ENCODE measurements around the gene AP4S1.
A peak's percentile ranks its signal among the peaks of the same experiment; 100 is the strongest.
"Not testable (repeated sequence)": the region's sequence is repeated elsewhere in the genome, so short reads cannot be mapped to it uniquely, and the experiment has no call there.

AP4S1 gene

DNA sequence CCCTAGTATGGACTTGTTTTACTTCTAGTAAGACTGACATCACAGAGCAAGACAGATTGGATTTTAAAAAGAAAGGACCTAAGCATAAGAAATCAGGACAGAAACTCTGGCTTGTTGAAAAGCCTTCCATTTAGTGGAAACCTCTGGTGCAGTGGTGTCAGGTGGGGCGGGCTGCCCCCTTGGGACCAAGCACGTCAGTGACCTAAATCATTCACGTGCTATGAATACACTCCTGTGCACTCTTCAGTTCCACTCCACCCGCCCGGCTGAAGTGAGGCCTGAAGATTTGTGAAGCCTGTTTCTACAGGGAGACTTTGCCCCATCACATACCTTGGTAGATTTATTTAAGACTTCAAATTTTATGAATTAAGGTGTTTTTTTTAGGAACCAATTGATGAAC lies 58.9 kb downstream of the AP4S1 start:
- Histone ChIP-seq H3K9me3 (ENCODE audit: control insufficient read depth, insufficient read depth, low read length) (no peaks in the 10 kb centered on the region), H3K4me2 (ENCODE audit: low read length) (peak overlapping the region; percentile 39), H3K79me2 (ENCODE audit: control insufficient read depth, low read length) (no peaks in the 10 kb centered on the region), H3K4me3 (ENCODE audit: low read length) (peak overlapping the region; percentile 12; the same call in 1 of the 2 replicates), H3K27ac (ENCODE audit: low read depth, low read length) (no peak overlapping the region), H3K9me2 (replicated peaks; ENCODE audit: control insufficient read depth, low read length) (no peaks in the 10 kb centered on the region), H3F3A (ENCODE audit: control insufficient read depth, insufficient read depth) (no peaks in the 10 kb centered on the region), H3K36me3 (ENCODE audit: control insufficient read depth, low read length) (no peaks in the 10 kb centered on the region), H3K27me3 (ENCODE audit: control insufficient read depth, low read length) (no peaks in the 10 kb centered on the region), H3K4me1 (ENCODE audit: control insufficient read depth, low read length) (peaks cover 18% of the 10 kb centered on the region), H4K20me1 (ENCODE audit: control insufficient read depth, insufficient read depth, low read depth, low read length) (no peaks in the 10 kb centered on the region)
- TF ChIP-seq, protein P1, sequence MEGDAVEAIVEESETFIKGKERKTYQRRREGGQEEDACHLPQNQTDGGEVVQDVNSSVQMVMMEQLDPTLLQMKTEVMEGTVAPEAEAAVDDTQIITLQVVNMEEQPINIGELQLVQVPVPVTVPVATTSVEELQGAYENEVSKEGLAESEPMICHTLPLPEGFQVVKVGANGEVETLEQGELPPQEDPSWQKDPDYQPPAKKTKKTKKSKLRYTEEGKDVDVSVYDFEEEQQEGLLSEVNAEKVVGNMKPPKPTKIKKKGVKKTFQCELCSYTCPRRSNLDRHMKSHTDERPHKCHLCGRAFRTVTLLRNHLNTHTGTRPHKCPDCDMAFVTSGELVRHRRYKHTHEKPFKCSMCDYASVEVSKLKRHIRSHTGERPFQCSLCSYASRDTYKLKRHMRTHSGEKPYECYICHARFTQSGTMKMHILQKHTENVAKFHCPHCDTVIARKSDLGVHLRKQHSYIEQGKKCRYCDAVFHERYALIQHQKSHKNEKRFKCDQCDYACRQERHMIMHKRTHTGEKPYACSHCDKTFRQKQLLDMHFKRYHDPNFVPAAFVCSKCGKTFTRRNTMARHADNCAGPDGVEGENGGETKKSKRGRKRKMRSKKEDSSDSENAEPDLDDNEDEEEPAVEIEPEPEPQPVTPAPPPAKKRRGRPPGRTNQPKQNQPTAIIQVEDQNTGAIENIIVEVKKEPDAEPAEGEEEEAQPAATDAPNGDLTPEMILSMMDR (IDR thresholded peaks at IDR 0.05; ENCODE audit: low read depth, low read length, poor library complexity, severe bottlenecking): peak; percentile 31
- TF ChIP-seq EZH2phosphoT487 (IDR thresholded peaks at IDR 0.05; ENCODE audit: borderline replicate concordance, low read length): no peak

DNA sequence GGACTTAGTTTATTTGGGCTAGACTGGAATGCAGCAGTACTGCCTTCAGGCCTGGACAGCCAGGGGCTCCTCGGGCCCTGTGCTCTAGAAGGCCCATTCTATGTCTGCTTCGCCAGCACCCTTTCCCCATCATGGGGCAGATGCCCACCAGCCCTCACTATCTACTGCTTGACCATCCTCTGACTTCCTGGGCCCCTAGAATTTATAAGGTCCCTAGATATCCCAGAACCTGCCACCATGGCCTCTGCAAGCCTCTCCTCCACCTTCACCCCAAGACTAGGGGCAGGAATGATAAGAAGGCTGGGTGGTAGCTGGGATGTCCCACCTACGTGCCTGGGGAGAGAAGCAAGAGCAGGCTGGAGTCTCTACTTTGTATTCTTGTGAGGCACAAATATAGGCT lies 59.6 kb downstream of the AP4S1 start:
- H3K9me3 ChIP-seq (ENCODE audit: control insufficient read depth, insufficient read depth, low read length): no peaks in the 10 kb centered on the region
- no peaks in the 10 kb centered on the region for H3K27me3 ChIP-seq (ENCODE audit: control insufficient read depth, low read length)
- peaks cover 18% of the 10 kb centered on the region for H3K4me1 ChIP-seq (ENCODE audit: control insufficient read depth, low read length)
- no peak for TF ChIP-seq EZH2phosphoT487 (IDR thresholded peaks at IDR 0.05; ENCODE audit: borderline replicate concordance, low read length)
- TF ChIP-seq, protein P1 (IDR thresholded peaks at IDR 0.05; ENCODE audit: low read depth, low read length, poor library complexity, severe bottlenecking): no peak
- no peaks in the 10 kb centered on the region for H3K79me2 ChIP-seq (ENCODE audit: control insufficient read depth, low read length)
- H3F3A ChIP-seq (ENCODE audit: control insufficient read depth, insufficient read depth): no peaks in the 10 kb centered on the region
- H3K4me2 ChIP-seq (ENCODE audit: low read length): peak overlapping the region; percentile 39; the same call in 1 of the 2 replicates
- no peaks in the 10 kb centered on the region for H3K36me3 ChIP-seq (ENCODE audit: control insufficient read depth, low read length)
- no peak overlapping the region for H3K4me3 ChIP-seq (ENCODE audit: low read length)
- H3K27ac ChIP-seq (ENCODE audit: low read depth, low read length): no peak overlapping the region
- no peaks in the 10 kb centered on the region for H3K9me2 ChIP-seq (replicated peaks; ENCODE audit: control insufficient read depth, low read length)
- H4K20me1 ChIP-seq (ENCODE audit: control insufficient read depth, insufficient read depth, low read depth, low read length): no peaks in the 10 kb centered on the region

DNA sequence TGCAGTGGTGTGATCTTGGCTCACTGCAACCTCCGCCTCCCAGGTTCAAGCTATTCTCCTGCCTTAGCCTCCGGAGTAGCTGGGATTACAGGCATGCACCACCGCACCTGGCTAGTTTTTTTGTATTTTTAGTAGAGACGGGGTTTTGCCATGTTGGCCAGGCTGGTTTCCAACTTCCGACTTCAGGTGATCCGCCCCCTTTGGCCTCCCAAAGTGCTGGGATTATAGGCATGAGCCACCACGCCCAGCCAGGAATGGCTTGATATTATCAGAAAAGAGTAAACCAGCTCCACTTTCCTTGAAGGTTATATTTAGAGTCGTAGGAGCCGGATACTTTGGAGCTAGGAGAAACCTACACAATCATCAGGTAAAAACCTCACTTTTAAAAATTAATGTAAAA lies 61.0 kb downstream of the AP4S1 start:
- H3K4me1 ChIP-seq (ENCODE audit: control insufficient read depth, low read length): peaks cover 18% of the 10 kb centered on the region
- H3K27me3 ChIP-seq (ENCODE audit: control insufficient read depth, low read length); H3K27ac ChIP-seq (ENCODE audit: low read depth, low read length); H4K20me1 ChIP-seq (ENCODE audit: control insufficient read depth, insufficient read depth, low read depth, low read length); H3K79me2 ChIP-seq (ENCODE audit: control insufficient read depth, low read length); H3K9me3 ChIP-seq (ENCODE audit: control insufficient read depth, insufficient read depth, low read length); H3K4me2 ChIP-seq (ENCODE audit: low read length); H3K4me3 ChIP-seq (ENCODE audit: low read length); H3K36me3 ChIP-seq (ENCODE audit: control insufficient read depth, low read length); H3F3A ChIP-seq (ENCODE audit: control insufficient read depth, insufficient read depth); H3K9me2 ChIP-seq (replicated peaks; ENCODE audit: control insufficient read depth, low read length): not testable (repeated sequence)

DNA sequence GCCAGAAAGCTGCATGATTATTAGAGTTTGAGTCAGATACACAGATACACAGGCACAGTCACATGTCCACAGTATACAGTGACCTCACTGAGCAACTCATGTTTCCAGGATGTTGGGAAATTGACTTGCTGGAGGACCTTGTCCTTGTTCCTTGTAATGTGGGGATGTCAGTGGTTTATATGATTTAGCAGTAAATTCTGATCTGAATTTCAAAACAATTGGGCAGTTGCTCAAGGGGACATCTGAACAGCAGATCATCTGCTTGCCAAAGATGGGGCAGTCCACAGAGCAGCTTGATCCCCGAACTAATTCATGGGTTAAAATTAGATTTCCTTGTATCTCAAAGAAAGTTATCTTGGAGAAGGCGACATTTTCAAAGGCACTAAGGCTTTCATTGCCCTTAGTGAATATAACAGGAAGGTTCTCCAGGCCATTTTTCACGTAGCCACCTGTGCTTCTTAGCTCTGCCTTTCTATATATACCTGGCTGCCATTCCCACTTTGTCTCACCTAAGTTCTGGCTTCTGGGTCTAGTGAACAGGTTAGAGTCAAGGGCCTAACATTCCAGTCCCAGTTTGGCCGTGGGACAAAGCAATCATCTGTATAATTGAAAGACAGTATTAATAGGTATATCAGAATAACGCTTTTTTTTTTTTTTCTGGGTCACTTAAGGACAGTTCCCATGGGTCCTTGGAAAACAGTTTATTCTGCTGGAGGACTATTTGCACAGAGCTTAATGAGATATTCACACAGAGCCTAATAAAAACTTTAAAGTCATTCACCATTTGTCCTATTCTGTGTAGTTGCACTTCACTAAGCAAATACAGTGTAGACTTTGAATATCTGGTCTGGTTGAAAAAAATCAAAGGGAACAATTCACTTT lies 65.7 kb downstream of the AP4S1 start:
- Histone ChIP-seq H3K4me3 (ENCODE audit: low read length) (no peak overlapping the region), H3K4me1 (ENCODE audit: control insufficient read depth, low read length) (no peaks in the 10 kb centered on the region), H3K27ac (ENCODE audit: low read depth, low read length) (no peak overlapping the region), H3K9me3 (ENCODE audit: control insufficient read depth, insufficient read depth, low read length) (no peaks in the 10 kb centered on the region), H3K4me2 (ENCODE audit: low read length) (no peak overlapping the region), H3K79me2 (ENCODE audit: control insufficient read depth, low read length) (no peaks in the 10 kb centered on the region), H3K36me3 (ENCODE audit: control insufficient read depth, low read length) (no peaks in the 10 kb centered on the region), H3K9me2 (replicated peaks; ENCODE audit: control insufficient read depth, low read length) (no peaks in the 10 kb centered on the region), H4K20me1 (ENCODE audit: control insufficient read depth, insufficient read depth, low read depth, low read length) (no peaks in the 10 kb centered on the region), H3F3A (ENCODE audit: control insufficient read depth, insufficient read depth) (peaks cover 4% of the 10 kb centered on the region), H3K27me3 (ENCODE audit: control insufficient read depth, low read length) (no peaks in the 10 kb centered on the region)
- no peak for TF ChIP-seq EZH2phosphoT487 (IDR thresholded peaks at IDR 0.05; ENCODE audit: borderline replicate concordance, low read length)
